IMR-90 (cell line): ENCODE results near the gene ADGRG4. TPM values are rescaled to one million over a fixed set of nuclear protein-coding genes. Genes with fewer than 3 reads are reported as not detected.

Source experiments
- ATAC-seq: fragments of 200-7000 bp; cut with Tn5 transposase; 2 replicates; pipeline ENCODE4 v1.9.1; 2020; ENCODE audit warnings: low read depth, mild to moderate bottlenecking, moderate library complexity
- BruUV-seq: library from RNA; stranded (reverse); fragments of 400-500 nt; replicated peaks from 2 replicates; lab custom pipeline; 2021; lab: Mats Ljungman, UMichigan
- CTCF ChIA-PET: fragments of 300-600 bp; formaldehyde crosslinking; extraction: SDS; loops from one replicate; lab custom pipeline; 2021; ENCODE audit warnings: antibody characterized with exemption; lab: Yijun Ruan, JAX
- POLR2A ChIA-PET: fragments of 300-600 bp; sonication (Branson Sonifier 250); formaldehyde crosslinking; loops from one replicate; lab custom pipeline; 2022; ENCODE audit warnings: antibody characterized with exemption; ENCODE audit not compliant: unreplicated experiment; lab: Charles Lee
- DNase-seq: peaks from one replicate; pipeline ENCODE4 v3.0.0; 2013
- H2AFZ ChIP-seq: replicated peaks from 2 replicates; pipeline ENCODE3; 2013; ENCODE audit warnings: low read length, mild to moderate bottlenecking; ENCODE audit not compliant: poor library complexity
- H2AK5ac ChIP-seq: 2 replicates; pipeline ENCODE4 v1.6.1; 2013; ENCODE audit warnings: low read depth, low read length, inconsistent platforms
- H2AK9ac ChIP-seq: replicated peaks from 2 replicates; pipeline ENCODE3; 2013; ENCODE audit warnings: mild to moderate bottlenecking, low read depth, low read length, moderate library complexity; ENCODE audit not compliant: poor library complexity
- H2BK120ac ChIP-seq: 2 replicates; pipeline ENCODE4 v1.6.1; 2013; ENCODE audit warnings: low read depth, low read length, inconsistent platforms
- H2BK15ac ChIP-seq: 3 replicates; pipeline ENCODE4 v1.6.1; 2013; ENCODE audit warnings: low read depth, low read length, inconsistent platforms
- H2BK20ac ChIP-seq: 2 replicates; pipeline ENCODE4 v1.6.1; 2013; ENCODE audit warnings: low read depth, mild to moderate bottlenecking, inconsistent platforms, low read length, moderate library complexity
- H2BK5ac ChIP-seq: 2 replicates; pipeline ENCODE4 v1.6.1; 2013; ENCODE audit warnings: mild to moderate bottlenecking, low read depth, low read length, inconsistent platforms; ENCODE audit not compliant: poor library complexity, severe bottlenecking
- H3K14ac ChIP-seq: replicated peaks from 2 replicates; pipeline ENCODE4 v1.6.1; 2013; ENCODE audit warnings: low read depth, low read length, inconsistent platforms
- H3K18ac ChIP-seq: 2 replicates; pipeline ENCODE4 v1.6.1; 2013; ENCODE audit warnings: low read depth, low read length, control low read depth
- H3K23ac ChIP-seq: 2 replicates; pipeline ENCODE4 v1.6.1; 2013; ENCODE audit warnings: low read depth, low read length, inconsistent platforms
- H3K27ac ChIP-seq: 2 replicates; pipeline ENCODE4 v1.5.1; 2013; ENCODE audit warnings: mild to moderate bottlenecking, control low read depth, low read length; ENCODE audit not compliant: insufficient read depth
- H3K27me3 ChIP-seq: 2 replicates; pipeline ENCODE4 v1.6.1; 2013; ENCODE audit warnings: low read length; ENCODE audit not compliant: control insufficient read depth, insufficient read depth
- H3K36me3 ChIP-seq: 2 replicates; pipeline ENCODE4 v1.6.1; 2013; ENCODE audit warnings: low read length, mixed read lengths; ENCODE audit not compliant: control insufficient read depth, insufficient read depth
- H3K4ac ChIP-seq: 2 replicates; pipeline ENCODE4 v1.6.1; 2013; ENCODE audit warnings: low read depth, low read length, inconsistent platforms
- H3K4me1 ChIP-seq: 2 replicates; pipeline ENCODE4 v1.6.1; 2013; ENCODE audit warnings: low read length, mixed read lengths; ENCODE audit not compliant: control insufficient read depth, insufficient read depth
- H3K4me2 ChIP-seq: 2 replicates; pipeline ENCODE4 v1.6.1; 2013; ENCODE audit warnings: low read depth, mild to moderate bottlenecking, control low read depth, low read length, moderate library complexity
- H3K4me3 ChIP-seq: 2 replicates; pipeline ENCODE4 v1.5.1; 2013; ENCODE audit warnings: low read depth, mild to moderate bottlenecking, control low read depth, low read length, moderate library complexity; ENCODE audit not compliant: insufficient read depth
- H3K56ac ChIP-seq: 2 replicates; pipeline ENCODE4 v1.6.1; 2013; ENCODE audit warnings: low read length, inconsistent platforms; ENCODE audit not compliant: insufficient read depth; ENCODE audit errors: extremely low read depth
- H3K79me1 ChIP-seq, 2 experiments: 2 replicates each; pipeline ENCODE4 v1.6.1; 2013; ENCODE audit warnings: low read length in 2 of 2, inconsistent platforms in 1 of 2, low read depth in 1 of 2
- H3K9ac ChIP-seq: 2 replicates; pipeline ENCODE4 v1.6.1; 2013; ENCODE audit warnings: low read depth, low read length, control low read depth
- H3K9me1 ChIP-seq: 2 replicates; pipeline ENCODE4 v1.6.1; 2013; ENCODE audit warnings: low read length, inconsistent platforms; ENCODE audit not compliant: insufficient read depth
- H3K9me3 ChIP-seq: 2 replicates; pipeline ENCODE4 v1.6.1; 2013; ENCODE audit warnings: low read length; ENCODE audit not compliant: control insufficient read depth, insufficient read depth
- H4K20me1 ChIP-seq: 2 replicates; pipeline ENCODE4 v1.6.1; 2013; ENCODE audit warnings: low read length, inconsistent platforms; ENCODE audit not compliant: insufficient read depth
- H4K5ac ChIP-seq: 2 replicates; pipeline ENCODE4 v1.6.1; 2013; ENCODE audit warnings: mild to moderate bottlenecking, low read depth, low read length, control low read depth
- H4K8ac ChIP-seq, 2 experiments: 2 replicates each; pipeline ENCODE4 v1.6.1; 2013; ENCODE audit warnings: low read depth in 2 of 2, low read length in 2 of 2, control low read depth in 1 of 2, inconsistent platforms in 1 of 2
- H4K91ac ChIP-seq: 2 replicates; pipeline ENCODE4 v1.6.1; 2013; ENCODE audit warnings: low read depth, low read length, inconsistent platforms; ENCODE audit not compliant: insufficient read depth
- CEBPB ChIP-seq: IDR thresholded peaks from 2 replicates; pipeline ENCODE4 v1.6.1; 2012; ENCODE audit warnings: low read depth, low read length, improper control_type of control experiment
- RAD21 ChIP-seq: IDR thresholded peaks from 2 replicates; pipeline ENCODE4 v1.6.1; 2012; ENCODE audit warnings: low read length, improper control_type of control experiment
- WGBS, 2 experiments: methylation state at CpG; one replicate each; pipeline versions ENCODE4 v1.1.5 to v1.1.7; 2013; ENCODE audit warnings: missing lambda C conversion rate in 2 of 2; ENCODE audit not compliant: insufficient read length in 1 of 2; ENCODE audit errors: extremely low coverage in 2 of 2; 5-methylcytosine and 5-hydroxymethylcytosine counted together
- dilution Hi-C: fragments of 300-500 bp; cut with HindIII; formaldehyde crosslinking; loops from one replicate; pipeline ENCODE4 v1.14.3; 2018; ENCODE audit warnings: low sequenced_read_pairs; ENCODE audit not compliant: unreplicated experiment
- in situ Hi-C: fragments of 300-500 bp; cut with MboI; formaldehyde crosslinking; loops from 3 replicates; pipeline ENCODE4 v1.14.3; 2019; ENCODE audit warnings: low sequenced_read_pairs, inconsistent platforms, mixed read lengths
- intact Hi-C: fragments of 100-400 bp; cut with micrococcal nuclease; formaldehyde crosslinking; loops from 2 replicates; pipeline ENCODE4 v1.10.0; 2022
- polyA plus RNA-seq, 3 experiments: library from polyadenylated mRNA; depleted of rRNA; stranded (reverse); fragments of >200 nt; gene quantifications; 2 replicates each; pipeline ENCODE4 v1.2.3, GENCODE V29; 2012; ENCODE audit warnings: low replicate concordance in 1 of 3
- total RNA-seq: library from RNA; depleted of rRNA; stranded (reverse); fragments of >200 nt; gene quantifications from 2 replicates; pipeline ENCODE4 v1.2.3, GENCODE V29; 2012

The ADGRG4 gene
- total and polyA plus RNA-seq, 2 of the 4 experiments (the other 2 are of a cell fraction), result under 0.01 TPM; not detected in 1

GRCh38 chrX:136322064-136322463, 21.3 kb downstream of the ADGRG4 start:
- H3K4ac ChIP-seq, result no peak overlapping the region
- no peak overlapping the region for H2BK5ac ChIP-seq
- no peak overlapping the region for H2AK9ac ChIP-seq
- DNase-seq, result no peak
- H4K91ac ChIP-seq, result no peak overlapping the region
- BruUV-seq, result no TSS peak
- WGBS, 2 experiments, result no CpG with 5 or more reads among the region's 2 CpGs
- POLR2A ChIA-PET, result no interaction called here
- no peak overlapping the region for H2BK120ac ChIP-seq
- no peak overlapping the region for H3K14ac ChIP-seq
- dilution Hi-C loops, result no loop called here
- no peak overlapping the region for H3K4me3 ChIP-seq
- intact Hi-C loops, result no loop called here
- no peaks in the 10 kb centered on the region for H4K20me1 ChIP-seq
- no peak overlapping the region for H2AK5ac ChIP-seq
- no peak overlapping the region for H3K18ac ChIP-seq
- no peak overlapping the region for H3K56ac ChIP-seq
- no peak for ATAC-seq
- no peak overlapping the region for H4K5ac ChIP-seq
- H3K4me2 ChIP-seq, result no peak overlapping the region
- no peak overlapping the region for H3K9ac ChIP-seq
- in situ Hi-C loops, result no loop called here
- no peak overlapping the region for H4K8ac ChIP-seq
- no peak overlapping the region for H2AFZ ChIP-seq
- H3K9me3 ChIP-seq, result no peaks in the 10 kb centered on the region
- CTCF ChIA-PET, result no interaction called here
- no peak overlapping the region for H2BK15ac ChIP-seq
- no peak overlapping the region for H3K23ac ChIP-seq
- H3K27me3 ChIP-seq, result no peaks in the 10 kb centered on the region; the same call in 1 of the 2 replicates
- H3K9me1 ChIP-seq, result no peaks in the 10 kb centered on the region
- TF ChIP-seq RAD21 (no peak), CEBPB (no peak)
- no peaks in the 10 kb centered on the region for H3K4me1 ChIP-seq
- H3K36me3 ChIP-seq, result no peaks in the 10 kb centered on the region
- no peak overlapping the region for H3K27ac ChIP-seq
- no peaks in the 10 kb centered on the region for H3K79me1 ChIP-seq
- H2BK20ac ChIP-seq, result no peak overlapping the region
